MV-4-11 (cell line): ENCODE data around the gene KCNIP4.
A peak's percentile ranks its signal among the peaks of the same experiment; 100 is the strongest.

Experiments used
- DNase-seq: peaks from one replicate; lab custom pipeline; 2025; lab: John Stamatoyannopoulos, UW

KCNIP4 gene

DNA sequence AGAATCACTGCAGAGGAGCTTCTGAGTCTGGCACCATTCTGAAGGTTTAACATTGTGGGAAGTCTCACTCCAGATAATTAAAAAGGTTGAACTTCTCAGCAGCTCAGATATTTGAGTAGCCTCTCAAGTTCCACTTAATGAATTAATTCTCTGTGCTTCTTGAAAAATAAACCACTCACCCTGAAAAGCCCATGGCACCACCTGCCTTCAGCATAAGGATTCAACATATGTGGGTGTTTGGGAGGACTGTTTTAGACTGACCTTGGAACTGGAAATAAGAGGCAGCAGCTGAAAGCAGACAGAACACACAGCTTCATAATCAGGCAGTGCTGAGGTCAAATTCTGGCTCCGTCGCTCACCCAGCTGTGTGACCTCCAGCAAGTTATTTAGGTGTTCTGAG, 100.6 kb downstream of the KCNIP4 start:
- no peak for DNase-seq

DNA sequence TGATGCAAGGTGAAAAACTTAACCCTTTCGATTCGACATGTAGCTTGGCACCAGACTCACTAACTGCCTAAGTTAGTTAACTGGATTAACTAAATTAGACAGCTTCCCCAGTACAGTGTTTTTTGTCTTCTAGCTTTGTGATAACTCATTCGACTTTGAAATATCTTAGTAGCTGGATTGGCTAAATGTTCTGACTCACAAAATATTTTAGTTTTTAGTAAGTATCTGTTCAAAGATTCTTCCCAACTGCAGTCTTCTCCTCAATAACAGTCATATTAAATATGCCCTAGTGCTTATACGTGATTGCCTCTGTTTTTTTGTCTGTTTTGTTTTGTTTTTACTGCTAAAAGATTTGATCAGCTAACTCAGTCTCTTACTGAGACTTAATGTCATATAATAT, 102.9 kb downstream of the KCNIP4 start:
- DNase-seq: no peak

DNA sequence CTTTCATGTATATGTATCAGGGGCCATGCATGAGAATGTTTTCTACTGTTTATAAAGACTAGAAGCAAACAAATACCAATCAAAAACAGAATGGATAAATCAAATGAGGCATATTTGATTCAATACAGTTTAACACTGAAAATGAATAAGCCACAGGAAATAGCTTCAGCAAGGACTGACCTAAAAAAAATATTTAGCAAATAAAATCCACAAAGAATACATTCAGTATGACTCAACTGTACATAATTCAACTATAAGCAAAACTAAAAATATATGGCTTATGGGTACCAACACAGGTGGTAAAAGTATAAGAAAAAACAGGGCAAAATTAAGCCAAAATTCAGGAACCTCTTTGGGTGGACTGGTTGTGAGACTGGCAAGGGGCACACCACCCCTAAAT, 112.9 kb downstream of the KCNIP4 start:
- DNase-seq: no peak

DNA sequence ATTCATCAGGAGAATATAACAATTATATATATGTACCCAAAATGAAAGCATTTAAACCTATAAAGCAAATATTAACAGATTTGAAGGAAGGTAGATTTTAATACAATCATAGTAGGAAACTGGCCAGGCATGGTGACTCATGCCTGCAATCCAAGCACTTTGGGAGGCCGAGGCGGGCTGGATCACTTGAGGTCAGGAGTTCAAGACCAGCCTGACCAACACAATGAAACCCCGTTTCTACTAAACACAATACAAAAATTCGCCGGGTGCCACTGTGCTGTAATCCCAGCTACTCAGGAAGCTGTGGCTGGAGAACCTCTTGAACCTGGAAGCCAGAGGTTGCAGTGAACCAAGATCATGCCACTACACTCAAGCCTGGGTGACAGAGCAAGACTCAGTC, 118.3 kb downstream of the KCNIP4 start:
- no peak for DNase-seq

DNA sequence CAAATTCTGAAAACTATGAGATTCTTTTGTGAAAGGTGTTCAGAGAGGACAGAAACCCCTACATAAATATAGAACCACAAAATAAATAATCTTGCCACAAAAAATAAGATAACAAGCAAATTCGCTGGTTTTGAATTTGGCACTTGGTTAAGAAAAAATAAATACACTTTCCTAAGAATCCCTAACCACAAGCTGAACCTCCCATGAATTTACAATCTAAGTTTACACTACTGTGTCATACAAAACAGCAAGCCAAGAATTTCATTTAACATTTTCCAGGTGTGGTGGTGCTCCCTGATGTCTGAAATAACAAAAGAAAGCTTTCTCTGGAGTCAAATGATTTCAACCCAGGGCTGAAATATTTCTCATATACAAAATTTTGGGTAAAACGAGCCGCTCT, 121.0 kb downstream of the KCNIP4 start:
- no peak for DNase-seq

DNA sequence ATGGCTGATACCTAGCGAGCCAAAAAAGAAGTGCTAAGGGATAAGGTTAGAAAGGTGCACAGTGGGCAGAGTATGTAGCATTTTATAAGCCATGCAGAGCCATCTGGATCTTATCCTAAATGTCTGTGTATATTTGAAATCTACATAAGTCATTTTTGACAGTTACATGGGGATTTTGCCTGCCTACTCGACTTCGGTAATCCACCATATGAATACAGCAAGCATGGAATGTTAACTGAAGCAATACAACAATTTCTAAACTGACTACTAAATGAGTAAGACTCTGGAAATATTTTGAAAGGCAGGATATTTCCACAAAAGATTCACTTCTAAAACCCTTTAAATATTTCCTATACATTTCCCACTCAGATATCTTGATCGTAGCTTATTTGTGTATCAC, 122.5 kb downstream of the KCNIP4 start:
- DNase-seq: no peak

DNA sequence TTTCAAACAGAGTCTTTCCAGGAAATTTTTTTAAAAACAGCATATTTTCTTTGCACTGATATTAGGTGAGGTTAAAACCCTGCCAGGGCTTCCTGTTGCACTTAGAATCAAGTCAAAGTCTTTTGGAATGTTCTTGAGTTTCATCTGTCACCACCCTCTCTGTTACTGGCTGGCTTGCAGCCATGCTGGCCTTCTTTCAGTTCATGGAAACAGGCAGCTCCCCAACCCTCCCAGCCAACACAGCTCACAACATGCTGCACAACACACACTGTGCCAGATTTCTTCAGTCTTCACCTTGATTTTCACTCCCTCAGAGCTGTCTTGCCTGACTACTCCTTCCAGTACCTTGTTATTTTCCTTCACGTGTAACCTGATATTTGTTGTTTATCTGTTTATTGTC, 129.5 kb downstream of the KCNIP4 start:
- no peak for DNase-seq

DNA sequence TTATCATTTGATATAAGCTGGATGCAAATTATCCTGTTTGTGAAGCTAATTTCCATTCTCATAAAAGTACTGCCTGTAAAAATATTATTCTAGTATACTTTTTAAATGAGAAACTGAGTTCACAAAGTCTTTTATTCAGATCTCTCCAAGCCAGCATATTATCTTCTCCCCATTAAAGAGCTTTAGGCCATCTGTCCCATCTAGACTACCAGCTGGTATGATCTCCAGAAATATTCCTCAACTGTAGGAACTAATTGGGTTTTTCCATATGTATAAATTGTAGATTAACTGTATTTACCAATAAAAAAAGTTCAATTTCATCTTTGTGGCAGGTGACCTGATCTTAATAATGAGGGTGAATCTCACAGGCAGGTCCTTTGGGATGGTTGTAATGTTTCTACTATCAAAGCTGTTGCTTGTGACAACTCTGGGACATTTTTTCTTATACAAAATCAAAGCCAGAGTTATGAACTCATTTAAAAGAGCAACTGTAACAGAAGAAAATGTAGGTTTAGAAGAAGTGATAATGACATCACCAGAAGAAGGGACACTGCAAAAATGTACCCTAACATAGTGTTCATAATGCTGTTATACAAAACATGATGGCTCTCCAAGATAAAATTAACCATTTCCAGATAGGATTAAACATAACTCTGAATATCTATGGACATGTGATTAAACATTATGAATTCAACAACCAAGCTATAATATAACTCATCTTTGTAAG, 132.8 kb downstream of the KCNIP4 start:
- DNase-seq: no peak

DNA sequence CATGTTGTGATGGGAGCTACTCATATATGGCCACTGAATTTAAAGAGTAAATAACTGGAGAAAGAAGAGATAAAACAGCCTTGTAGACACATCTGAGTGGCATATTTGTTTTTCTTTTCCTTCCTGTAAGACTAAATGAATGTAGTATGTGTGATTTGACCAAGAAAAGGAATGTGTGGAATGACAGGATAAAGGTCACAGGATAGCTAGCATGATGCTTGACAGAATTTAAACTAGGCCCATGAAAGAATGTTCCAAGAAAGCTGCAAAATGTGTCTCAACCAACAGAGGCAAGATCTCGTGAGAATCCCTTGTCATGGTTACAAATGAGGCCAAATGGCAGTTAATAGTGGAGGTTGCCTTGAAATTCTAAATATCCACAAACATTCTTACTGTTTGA, 137.0 kb downstream of the KCNIP4 start:
- no peak for DNase-seq

DNA sequence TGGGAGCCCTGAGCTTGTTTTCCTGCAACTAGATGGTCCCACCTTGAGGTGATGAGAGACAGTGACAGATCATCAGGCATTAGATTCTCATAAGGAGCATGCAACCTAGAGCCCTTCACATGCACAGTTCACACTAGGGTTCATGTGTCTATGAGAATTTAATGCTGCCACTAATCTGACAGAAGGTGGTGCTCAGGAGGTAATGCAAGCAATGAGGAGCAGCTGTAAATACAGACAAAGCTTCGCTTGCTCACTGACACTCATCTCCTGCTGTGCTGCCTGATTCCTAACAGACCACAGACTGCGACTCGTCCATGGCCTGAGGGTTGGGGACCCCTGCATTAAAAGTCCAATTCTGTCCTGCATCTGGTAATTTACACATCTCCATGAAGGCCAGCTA, 141.6 kb downstream of the KCNIP4 start:
- no peak for DNase-seq

DNA sequence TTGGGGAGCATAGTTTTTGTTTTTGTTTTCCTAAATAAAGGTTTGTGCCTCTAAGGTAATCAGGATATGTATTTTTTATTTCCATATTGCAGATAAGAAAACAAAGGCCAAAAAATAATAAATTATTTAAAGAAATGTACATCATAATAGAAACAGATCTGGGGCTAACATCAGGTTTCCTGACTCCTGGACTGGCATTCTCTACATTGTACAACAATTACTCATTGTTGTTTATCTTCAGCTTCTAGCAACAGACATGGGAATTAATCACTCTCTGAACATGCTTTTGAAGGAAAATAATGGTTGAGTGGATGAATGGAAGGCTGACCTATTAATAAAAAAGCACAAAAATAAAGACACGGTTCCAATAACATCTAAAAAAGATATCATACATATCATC, 146.2 kb downstream of the KCNIP4 start:
- no peak for DNase-seq

DNA sequence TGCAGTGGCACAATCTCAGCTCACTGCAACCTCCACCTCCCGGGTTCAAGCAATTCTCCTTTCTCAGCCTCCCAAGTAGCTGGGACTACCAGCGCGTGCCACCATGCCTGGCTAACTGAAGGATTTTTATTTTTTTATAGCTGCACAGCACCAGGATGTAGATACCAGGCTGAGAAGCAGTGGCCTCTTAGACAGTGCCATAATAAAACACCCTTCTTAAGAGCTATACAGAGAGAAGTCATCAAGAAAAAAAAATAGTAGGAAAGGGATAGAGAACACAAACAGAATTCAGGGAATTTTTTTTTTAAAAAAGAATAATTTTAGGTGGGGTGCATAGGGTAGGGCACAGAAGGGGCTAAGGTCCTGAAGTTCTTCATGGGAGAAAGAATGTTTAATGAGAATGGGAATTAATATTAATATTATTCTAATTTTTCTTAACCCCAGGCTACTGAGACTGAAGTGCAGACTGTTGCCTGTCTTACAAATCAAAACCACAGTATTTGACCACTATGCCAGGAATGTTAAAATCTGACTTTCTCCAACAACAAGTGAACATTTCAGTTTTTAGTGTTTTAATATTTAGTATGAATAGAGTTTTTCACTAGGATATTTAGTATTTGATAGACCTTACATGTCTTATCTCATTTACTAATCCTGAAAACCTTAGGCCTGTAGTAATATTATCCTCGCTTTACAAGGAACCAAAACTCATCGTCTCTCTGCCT, 146.7 kb downstream of the KCNIP4 start:
- DNase-seq: no peak

DNA sequence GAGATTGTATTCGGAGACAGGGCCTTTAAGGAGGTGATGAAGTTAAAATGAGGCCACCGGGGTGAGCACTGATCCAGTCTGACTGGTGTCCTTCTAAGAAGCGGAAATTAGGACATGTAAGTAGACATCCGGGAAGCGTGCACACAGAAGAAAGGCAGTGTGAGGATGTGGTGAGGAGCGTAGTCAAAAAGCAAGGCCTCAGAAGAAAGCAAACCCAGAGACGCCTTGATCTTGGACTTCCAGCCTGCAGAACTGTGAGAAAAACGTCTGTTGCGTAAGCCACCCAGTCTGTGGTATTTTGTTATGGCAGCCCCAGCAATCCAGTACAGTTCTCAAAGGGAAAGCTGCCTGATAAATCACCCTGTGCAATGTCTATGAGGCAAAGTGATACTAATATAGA, 153.5 kb downstream of the KCNIP4 start:
- no peak for DNase-seq

DNA sequence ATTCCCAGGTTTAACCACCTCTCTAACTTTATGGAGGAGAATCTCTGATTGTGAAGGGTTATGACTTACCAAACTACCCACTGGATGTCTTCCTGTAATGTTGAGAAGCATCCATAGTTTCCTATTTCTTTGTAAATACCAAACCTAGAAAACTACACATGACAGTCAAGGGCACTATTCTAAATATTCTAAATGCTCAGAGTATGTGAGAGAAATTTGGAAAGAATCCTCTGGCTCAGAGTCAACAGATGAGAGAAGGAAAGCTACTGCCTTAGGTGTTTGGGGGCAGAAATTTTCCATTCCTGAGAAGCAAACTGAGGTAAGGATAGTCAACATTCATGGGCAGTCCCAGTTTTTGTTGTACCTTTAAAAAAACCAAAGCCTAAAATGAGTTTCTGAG, 155.8 kb downstream of the KCNIP4 start:
- DNase-seq: no peak

DNA sequence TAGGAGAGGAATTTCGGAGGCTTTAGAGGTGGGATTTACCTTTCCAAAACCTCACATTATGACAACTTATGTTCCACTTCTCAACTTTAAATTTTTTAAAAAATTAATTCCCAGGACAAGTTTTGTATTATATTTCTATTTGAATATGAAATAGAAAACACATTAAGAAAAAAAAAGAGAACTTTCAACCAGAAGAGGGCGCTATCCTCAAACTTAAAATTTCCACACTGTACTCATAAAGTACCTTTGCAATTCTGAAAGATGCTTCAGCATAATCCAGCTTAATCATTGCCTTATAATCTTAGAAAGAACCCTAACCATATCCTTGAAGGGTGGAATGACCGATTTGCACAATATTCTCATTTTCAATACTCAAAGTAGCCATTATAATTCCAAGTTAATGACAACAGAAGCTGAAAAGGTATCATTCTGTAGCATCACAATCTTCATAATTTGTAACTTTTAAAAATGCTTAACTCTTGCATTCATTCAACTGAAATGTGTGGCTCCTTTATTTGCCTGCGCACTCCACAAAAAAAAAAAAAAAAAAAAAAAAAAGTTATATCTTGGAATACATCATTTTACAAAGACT, 158.0 kb downstream of the KCNIP4 start:
- peak; percentile 23 for DNase-seq

DNA sequence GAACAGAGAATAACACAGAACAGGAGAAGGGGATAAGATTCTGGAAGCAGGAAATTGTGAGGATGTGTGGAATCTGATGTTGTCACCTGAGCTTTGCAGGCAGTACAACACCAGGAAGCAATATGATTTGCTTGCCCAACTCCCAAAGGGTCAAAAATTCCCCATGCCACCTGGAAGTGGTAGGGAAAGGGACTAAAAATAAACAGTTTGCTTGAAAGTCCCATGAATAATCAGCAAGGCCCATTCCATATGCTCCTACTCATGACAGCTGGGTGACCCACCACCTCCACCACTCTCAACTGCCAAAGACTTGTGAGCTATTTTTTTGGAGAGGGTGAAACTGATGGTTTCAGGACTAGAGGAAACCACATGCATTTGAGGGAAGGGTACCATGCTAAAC, 168.4 kb downstream of the KCNIP4 start:
- DNase-seq: no peak

DNA sequence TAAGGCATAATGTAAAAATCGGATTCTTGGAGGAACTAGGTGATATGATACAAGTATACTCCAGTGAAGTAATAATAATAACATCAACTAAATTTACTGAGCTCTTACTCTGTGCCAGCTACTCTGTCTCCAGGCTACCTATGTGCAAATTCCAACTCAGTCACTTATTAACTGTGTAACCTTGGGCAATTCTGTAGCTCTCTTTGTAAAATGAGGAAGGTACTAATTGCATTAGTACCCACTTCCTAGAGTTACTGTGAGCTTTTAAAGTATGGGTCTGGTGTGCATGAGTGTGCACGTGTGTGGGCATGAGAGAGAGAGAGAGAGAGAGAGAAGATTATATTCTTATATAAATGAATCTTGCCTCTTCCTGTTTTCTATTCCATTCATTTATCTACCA, 169.9 kb downstream of the KCNIP4 start:
- no peak for DNase-seq

DNA sequence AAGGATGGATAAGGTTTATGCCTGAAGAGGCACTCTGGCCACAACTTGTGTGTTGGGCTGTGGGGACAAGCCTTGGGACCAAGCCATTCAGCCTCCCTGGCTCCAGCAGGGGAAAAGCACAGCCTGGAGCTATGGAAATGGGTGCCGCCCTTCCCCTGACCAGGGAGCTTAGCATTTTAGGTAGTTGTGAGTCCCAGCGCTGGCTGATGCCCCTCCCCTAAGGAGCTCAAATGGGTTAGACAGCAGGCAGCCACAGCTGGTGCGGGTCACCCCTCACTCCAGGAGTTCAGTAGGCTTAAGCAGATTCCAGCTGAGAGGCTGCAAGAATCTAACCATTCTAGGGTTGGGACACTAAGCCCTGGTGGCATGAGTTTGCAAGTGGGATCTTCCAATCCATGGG, 172.9 kb downstream of the KCNIP4 start:
- DNase-seq: no peak

DNA sequence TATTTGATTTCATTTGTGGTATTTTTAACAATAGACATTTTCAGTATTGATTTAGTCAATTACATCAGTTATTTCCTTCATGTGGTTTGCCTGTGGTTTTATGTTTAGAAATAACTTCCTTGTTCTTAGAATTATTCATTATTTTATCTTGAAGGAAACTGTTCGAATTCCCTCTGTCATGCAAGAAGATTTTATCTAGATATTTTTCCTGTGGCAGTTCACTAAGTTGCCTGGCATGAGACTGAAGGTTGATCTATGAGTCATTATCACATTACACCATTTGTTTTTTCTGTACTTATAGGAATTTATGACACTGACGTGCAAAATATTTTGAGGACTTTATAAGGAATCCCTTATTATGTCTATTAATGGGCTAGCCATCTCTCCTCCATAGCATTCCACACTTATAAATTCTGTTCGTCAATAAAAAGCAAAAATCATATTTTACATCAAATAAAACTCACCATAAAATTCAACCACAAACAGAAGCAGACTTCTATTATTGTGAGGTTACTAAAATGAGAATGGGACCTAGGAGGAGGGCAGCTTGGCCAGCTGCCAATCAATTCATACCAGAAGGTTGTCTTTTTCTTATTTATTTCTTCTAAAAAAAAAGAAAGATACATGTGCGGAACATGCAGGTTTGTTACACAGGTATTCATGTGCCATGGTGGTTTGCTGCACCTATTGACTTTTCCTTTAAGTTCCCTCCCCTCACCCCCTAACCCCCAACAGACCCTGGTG, 179.0 kb downstream of the KCNIP4 start:
- no peak for DNase-seq

DNA sequence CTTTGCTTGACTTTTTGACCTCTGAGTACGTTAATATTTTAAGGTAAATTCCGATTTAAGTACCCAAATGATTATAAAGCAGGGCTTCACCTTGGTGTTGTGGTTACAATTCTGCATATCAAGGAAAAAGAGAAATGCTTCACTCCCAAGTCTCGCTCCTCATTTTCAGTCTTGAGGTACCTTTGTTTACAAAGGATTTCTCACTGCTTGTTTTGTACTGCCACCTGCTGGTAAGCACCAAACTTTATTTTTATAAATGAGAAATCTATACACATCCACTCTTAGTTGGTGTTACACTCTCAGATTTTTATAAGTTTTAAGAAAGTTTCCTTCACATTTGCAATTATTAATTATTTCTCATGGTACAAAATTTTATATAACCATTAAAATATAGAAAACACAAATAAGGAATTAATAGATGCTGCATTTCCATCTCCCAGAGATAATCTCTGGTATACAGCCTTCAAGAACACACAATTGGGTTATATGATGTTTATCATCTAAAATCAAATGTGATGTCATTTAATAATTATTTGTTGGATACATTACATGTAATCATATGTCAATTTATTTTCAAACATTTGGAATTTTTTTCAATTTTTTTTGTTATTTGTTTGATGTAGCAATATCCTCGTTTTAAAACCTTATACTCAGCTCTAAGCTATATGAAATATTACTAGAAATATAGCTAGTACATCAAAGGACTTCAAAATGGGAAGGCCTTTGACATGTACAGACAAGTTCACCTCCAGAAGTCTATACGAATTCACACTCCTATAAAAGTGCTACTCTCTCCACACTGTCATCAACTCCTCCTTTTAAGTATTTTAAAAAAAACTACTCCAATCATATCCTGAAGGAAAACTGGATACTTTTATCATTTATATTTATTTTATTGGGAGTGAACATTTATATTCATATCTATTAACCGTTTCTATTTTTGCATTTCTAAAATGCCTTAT, 179.9 kb downstream of the KCNIP4 start:
- peak; percentile 31 for DNase-seq

DNA sequence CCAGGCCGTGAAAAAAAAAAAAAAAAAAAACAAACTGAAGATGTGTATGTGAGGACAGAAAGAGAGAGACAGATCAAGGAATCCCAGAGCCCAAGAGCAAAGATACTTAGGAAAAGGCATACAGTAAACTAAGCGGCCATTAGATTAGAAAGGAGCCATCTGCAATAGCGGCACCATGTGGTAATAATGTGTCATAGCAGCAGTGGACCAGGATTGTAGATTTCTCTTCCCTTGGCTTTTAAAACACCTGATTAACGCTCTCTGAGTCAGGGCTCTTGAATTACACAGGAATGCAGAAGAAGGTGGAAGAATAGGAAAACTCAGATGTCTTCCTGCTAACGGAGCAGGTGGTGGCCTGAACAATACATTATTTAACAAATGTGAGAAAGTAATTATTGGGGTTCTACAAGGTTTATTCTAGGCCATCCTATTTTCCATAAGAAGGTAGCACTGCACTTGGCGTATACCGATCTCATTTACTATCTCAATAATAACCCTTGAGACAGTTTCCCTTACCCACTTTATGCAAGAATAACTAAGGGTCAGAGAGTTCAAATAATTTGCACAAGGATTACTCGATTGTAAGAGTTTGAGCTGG, 182.7 kb downstream of the KCNIP4 start:
- DNase-seq: no peak
